Stromal cell of bone marrow (primary cell): ENCODE data around the gene FGF14.

Experiments used
- DNase-seq: peaks from one replicate; pipeline ENCODE4 v3.0.0-alpha.2; 2012; ENCODE audit warnings: low read depth

The FGF14 gene

DNA sequence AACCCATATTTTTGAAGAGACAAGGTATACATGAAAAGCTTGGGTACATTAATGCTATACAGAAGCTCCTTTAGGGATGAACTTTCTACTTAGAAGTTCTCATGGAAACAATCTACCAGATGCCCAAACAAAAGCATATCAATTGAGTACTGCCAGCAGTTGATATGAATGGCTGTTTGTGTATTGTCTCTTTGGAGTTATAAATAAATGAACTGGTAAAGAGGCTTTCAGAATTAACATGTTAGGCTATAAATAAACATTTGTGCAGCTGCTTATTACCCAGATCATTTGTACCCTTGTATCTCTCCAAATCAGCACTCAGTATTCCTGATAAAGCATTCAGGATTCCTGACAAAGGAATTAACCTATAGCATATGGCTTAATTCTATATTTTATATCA is 418.9 kb downstream of the FGF14 start:
- DNase-seq: no peak

DNA sequence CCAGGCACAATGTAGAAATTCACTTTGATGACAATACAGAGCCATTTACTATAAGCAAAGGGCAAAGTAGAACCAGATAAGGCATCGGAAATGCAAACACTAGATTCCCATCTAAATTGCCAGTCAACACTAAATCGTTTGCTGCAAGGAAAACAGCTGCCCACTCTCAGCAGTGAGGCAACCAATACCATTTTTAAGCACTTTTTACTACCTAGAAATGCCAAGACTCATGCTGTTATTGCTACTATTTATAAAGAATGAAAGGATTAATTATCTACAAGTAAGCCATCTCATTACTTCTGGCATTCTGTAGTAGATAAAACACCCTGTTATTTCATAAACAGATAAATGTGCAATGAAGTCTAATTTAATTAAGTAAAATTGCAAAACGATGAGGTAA is 422.0 kb downstream of the FGF14 start:
- no peak for DNase-seq

DNA sequence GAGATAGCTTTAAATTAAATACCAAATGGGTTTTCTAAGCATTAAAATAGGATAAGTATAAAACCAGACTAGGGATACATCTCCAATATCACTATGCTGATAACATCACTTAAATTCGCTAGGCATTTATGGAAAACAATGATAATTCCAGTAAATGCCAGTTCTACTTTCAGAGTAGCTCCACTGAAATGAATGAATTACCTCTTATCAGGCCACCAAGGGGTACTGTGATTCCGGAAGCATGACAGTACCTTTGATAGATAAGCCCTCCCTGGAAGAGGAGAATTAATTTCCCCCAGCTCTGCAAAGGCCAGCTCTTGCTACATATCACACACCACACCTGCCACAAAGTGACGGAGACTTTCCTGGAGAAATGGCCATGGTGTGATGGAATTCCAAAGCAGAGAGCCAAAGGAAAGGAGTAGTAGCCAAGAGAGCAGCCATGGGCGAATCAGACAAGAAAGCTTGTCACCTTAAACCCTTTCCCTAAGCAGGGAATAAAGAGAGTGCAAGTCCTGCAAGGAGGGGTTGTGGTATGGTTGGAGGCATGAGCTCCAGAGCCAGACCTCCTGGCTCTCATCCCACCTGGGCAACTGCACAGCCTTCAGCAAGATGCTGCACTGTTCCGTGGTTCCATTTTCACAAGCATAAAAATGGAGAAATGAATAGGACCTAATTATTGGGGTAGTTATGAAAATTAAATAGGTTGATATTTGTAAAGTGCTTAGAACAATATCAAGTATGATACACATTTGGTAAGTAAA is 423.1 kb downstream of the FGF14 start:
- DNase-seq: no peak

DNA sequence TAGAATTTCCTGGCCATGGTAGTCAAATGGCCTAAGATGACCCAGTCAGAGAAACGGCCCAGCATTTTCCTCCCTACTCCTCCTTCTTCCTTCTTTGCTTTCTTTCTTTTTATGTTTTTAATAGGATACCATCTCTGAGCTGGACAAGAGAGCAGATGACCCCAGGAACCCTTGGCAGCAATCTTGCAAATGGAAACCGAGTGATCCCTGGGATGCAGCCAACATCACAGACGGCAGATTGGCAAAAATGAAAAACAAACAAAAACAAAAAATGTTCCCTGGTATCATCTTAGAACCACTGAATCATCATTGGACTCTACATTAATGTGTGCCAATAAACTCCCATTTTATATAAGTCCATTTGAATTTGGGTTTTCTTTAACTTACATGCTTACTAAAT is 424.4 kb downstream of the FGF14 start:
- no peak for DNase-seq

DNA sequence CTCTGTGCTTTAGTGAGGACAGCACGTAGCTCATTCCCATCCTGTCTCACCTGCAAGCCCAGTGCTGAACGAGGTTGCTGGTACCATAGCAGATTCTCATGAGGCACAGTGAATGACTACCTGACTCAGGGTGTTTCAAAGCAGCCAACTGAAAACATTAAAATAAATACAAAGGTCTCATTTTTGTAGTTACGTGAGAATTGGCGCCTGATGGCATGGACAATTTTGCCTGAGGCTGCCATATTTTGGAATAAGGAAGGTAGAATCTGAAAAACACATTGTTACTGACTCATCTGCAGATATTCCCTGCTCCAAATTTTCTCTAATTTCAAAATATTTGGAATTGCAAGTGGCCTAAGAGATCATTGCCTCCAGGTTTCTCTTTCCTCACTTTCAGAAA is 429.7 kb downstream of the FGF14 start:
- no peak for DNase-seq

DNA sequence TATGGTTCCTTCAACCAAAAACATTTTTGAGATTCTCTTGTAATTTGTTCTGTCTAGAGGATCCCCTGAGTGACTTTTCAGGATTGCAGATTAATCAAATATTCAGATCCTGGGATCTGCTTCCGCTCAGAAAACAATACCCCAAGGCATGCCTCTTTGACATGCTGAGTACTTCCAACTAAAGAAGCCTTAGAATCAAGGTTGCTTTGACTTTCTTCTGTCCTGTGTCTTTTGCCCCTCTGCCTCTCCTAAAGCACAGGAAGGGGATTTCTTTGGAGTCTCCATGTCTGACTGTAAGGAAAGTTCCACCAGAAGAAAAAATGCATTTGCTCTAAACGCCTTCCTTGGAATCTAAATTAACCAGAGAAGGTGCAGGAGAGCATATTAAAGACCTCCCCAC is 431.5 kb downstream of the FGF14 start:
- no peak for DNase-seq

DNA sequence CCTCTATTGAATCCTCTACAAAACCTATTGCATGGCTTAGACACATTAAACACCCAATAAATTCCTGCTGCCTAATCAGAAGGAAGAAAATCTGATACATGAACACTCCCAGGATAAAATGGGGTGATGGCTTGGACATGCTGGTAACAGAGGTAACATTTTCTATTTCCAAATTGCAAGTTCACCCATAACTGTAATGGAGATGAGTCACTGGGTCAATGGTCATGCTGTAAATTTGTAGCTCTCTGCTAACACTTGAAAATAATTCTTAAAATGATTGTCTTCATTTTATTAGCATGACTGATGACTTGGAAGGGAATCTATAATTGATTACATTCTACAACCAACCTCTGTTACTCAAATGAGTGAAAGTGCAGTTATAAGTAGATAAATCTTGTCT is 434.1 kb downstream of the FGF14 start:
- DNase-seq: no peak

DNA sequence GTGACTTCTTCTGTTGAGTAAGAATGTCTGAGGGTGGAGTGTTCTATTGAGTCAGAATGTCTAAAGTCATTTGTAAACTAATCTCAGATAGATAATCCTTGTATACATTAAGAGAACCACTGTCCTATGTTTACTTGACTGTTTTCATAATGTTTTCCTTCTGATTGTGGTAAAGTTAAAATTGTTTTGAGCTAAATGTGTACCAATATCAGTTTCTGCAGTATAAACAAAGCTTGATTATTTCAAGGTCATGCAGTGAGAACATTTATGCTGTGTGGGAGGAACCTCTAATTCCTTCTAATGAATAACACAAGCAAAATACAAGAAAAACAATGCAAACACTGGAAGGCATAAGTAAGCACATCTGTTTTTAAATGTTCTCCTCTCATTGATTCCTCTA is 434.6 kb downstream of the FGF14 start:
- no peak for DNase-seq

DNA sequence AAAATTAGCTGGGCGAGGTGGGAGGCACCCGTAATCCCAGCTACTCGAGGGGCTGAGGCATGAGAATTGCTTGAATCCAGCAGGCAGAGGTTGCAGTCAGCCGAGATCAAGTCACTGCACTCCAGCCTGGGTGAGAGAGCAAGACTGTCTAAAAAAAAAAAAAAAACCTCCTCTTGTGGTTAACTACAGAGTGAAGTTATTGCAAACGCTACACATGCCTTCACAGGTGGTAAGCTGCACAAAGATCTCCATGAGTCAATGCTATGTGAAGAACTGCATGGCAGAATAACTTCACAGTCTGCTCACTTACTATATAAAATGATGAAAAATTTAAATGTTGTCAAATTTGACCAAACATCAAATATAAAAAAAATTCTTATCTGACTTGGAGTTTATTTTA is 436.8 kb downstream of the FGF14 start:
- no peak for DNase-seq

DNA sequence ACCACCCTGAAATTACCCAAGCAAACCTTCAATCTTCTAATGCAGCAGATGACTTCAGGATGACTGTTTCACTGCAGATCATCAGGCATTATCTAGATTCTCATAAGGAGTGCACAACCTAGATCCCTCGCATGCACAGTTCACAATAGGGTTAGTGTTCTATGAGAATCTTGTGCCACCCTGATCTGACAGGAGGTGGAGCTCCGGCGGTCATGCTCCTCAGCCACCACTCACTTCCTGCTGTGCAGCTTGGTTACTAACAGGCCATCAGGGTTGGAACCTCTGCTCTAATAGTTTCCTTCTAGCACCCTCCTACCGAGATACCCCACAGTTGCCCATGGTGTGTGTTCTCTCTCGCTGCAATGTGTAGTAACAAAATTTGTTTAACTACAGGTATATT is 442.8 kb downstream of the FGF14 start:
- DNase-seq: no peak

DNA sequence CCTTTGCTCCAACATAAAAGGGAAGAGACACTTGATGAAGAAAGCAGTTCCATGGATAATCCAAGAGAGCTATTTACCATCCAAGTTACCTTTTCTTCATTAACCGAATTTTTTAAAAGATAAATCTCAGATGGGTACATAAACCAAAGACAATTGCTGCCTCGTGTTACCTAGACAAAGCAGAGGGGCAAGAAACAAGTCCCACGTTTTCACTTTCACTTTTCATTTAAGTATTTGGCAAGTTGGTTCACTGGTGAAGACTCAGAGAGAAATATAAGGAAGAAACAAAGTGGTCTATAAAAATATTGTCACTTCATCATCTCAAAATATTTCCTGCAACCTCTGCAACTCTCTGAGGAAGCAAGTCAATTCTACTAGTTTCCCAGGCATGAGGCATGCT is 446.1 kb downstream of the FGF14 start:
- DNase-seq: no peak

DNA sequence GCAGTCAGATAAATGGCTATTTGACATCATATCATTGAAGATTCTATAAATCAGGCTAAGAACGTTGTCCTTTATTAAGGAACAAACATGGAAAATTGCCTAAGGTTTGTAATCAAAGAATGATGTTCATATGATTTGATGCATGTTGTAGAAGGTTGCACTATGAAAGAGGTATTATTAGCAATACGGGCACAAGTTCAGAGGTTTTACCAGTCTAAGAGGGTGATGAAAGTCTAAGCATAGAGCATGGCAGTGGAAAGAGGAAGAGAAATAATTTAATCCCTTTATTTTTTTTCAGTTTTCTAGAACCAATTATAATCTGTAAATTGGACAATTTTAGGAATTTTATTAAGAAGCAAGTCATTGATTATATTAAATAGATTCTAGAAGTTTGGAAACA is 450.7 kb downstream of the FGF14 start:
- no peak for DNase-seq

DNA sequence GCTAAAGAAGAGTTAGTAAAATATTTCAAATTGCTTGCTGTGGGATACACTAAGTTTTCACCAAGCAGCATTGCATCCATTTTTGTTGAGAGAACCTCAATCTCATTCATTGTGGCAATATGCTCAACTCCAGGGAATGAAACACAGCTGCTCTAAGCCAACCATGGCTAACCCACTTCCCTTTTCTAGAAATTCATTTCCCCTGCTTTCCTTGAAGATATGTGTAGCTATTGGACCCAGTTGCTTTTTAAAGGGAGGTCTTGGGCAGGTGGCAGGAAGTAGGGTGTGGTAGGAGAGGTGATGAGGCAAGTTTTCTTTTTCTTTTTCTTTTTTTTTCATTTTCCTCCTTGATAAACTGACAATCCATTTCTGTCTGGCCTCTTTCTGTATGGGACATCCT is 452.2 kb downstream of the FGF14 start:
- no peak for DNase-seq

DNA sequence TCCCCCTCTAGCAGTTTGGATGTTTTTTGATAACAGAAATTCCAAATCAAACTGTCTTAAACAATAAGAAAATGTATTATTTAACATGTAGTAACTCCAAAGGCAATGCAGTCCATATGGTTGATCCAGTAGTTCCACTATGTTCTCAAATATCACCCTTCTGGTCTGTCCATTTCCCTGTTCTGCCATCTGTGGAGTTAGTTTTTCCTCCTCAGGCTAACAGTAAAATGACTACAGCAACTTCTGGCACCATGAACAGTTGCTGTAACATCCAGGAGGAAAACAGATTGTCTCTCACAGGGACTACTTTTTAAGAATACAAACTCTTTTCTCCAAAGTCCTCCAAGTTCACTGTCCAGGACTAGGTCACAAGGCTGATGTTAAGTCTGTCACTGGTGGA is 455.4 kb downstream of the FGF14 start:
- no peak for DNase-seq

DNA sequence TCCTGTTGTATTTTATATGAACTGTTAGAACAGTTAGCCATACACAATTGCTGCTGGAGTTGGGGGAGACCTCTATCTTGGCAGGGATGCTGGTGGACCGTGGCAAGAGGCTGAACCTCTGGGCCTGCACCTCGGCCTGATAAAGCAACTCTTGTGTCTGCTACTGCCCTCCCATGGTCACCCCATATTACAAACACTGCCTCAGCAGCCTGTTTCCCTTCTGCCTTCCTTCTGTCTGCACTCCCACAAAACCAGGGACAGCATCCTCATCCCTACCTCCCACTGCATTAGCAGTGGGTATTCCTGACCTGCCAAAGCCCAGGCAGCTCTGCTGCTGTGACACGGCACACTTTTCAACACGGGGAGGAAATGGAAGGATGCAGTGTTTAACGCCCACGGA is 456.4 kb downstream of the FGF14 start:
- no peak for DNase-seq

DNA sequence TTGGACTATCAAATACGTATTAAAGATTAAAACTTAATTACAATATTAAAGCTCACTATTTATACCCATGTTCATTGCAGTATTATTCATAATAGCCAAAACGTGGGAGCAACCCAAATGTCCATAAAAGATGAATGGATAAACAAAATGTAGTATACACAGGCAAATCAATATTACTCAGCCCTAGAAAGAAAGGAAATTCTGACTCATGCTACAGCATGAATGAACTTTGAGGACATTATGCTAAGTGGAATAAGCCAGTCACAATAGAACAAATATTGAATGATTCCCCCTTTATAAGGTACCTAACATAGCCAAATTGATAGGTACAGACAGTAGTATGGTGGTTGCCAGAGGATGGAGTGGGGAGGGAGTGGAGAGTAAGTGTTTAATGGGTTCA is 457.3 kb downstream of the FGF14 start:
- DNase-seq: no peak

DNA sequence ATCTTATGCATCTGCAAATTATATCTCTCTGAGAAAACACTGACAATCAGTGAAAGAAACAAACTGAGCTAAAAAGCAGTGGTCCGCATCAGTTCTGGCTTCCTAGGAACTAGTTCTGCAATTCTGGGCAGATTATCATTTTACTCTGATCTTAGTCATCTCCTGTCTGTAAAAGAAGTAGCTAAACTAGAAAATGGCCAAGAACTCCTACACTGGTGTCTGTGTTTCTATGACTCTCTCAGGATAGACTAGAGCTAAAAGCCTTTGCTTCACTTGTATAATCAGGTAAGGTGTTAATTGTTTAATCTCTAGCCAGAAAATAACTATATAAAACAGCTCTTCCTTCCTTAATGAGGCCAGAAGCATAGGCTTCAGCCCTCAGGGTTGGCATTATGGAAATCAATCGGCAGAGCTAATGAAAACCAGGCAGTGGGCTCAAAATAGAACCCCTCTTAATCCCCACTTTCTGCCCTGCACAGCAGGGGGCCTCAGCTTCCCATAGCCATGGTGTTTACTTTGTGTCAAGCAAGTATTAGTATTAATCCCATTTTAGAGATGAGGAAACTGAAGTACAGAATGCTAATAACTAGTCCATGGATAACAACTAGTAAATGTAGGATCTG is 459.2 kb downstream of the FGF14 start:
- DNase-seq: no peak

DNA sequence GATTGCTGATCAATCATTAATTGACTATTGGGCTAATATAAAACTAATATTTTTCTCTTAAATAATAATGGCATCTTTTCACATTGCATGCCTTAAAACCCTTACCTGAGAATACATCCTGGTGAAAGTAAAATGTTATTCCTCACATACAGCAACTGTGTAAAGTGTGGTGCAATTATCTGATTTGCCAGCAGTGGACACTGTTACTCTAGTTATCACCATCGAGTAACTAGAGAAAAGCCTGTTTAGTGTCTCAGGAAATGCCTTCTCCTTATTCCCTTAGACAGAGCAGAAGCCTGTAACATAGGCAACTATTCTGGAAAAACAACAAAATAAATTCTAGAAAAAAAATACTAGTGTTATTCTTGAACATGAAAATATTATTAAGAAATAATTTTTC is 459.8 kb downstream of the FGF14 start:
- no peak for DNase-seq

DNA sequence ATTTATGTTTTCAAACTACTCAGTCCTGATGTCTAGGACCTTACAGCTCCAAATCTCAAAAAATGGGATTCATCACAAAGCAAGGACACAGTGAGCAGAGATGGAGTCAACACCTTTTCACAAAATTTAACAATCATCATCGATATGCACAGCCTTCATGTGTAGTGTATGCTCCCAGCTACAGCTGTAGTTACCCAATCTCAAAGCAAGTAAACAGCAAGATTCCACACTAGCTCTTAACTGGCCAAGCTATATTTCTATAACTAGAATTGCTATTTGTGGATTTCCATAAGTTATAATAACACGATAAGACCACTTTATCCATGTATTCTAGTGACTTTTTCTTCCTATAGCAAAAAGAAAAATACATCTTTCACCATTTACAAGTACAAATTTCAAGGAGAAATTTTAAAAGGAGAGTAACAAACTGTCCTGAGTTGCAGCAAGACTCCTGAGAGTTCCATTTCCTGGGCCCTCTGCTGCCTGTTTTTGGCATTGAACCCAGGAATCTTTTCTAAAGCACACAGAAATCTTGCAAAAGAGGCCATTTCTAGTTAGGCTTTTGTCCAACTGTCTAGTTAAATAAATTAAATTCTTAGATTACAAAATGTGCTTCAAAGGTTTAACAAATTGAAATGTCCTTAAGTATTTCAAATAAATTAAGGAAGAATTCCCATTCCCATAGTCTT is 460.6 kb downstream of the FGF14 start:
- DNase-seq: no peak

DNA sequence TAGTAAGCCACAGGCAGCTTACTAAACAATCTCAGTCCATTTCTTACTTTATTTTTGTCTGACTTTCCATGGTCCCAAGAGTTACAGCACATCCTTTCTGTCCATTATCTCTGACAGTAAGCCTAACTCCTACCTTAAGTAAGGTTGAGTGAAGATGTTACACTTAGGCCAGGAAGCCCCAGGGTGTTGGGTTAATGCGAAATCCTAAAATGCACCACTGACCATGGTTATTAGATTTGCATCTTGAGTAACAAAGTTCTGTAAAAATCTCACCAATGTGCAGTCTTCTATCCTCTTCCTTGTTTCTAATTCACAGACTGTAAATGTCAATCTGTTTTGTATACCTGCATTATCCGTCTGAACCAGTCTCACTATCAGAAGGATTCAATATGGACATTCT is 462.5 kb downstream of the FGF14 start:
- no peak for DNase-seq

DNA sequence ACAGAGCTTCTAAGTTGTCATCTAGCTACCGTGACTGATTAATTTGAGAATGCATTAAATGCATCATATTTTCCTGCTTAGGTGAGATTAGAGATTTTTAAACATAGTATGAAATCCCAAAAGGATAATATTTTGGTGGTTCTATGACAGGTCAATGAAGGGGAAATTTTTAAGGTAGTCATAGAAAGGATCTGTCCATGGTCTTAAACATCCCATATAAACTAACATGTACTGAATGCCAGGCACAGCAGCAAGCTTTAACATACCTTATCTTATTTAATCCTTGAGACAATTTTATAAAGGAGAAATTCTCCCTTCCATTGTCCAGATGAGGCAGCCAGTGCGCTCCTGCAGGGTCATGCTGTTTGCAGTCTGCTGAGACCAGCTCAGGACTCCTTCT is 466.0 kb downstream of the FGF14 start:
- no peak for DNase-seq

DNA sequence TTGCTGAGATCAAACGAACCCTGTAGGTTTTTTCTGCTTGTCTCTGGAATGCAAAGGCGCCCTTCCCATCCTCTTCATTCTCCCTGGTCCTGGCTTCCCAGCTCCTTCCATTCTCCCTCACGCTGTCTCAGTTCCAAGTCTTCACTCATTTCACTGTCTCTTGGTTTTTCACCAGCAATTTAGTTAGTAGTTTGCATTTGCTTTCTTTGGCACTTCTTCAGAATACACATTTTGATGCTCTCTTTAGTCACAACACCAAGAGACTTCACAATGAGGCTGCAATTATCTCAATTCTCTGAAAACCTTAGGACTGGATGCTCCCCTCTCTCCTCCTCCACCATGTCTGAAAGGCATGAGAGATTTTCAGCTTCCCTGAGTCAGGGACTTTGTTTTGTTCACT is 470.7 kb downstream of the FGF14 start:
- DNase-seq: no peak

DNA sequence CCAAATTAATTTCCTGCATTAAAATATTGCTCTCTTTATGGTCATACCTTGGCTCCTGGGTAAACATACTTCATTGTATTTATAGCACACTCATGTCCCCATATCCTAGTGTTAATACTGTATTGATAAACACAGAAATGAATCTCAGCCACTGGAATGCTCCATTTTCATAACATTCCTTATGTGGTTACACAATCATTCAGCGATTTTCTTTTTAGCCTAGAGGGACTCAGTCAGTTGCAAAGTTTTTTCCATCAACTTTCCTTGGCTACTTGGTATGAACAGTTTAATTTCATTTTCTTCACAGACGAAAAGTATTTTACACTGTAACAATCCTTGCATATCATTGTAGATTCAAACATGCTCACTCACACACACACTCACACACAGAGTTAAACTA is 471.5 kb downstream of the FGF14 start:
- DNase-seq: no peak

DNA sequence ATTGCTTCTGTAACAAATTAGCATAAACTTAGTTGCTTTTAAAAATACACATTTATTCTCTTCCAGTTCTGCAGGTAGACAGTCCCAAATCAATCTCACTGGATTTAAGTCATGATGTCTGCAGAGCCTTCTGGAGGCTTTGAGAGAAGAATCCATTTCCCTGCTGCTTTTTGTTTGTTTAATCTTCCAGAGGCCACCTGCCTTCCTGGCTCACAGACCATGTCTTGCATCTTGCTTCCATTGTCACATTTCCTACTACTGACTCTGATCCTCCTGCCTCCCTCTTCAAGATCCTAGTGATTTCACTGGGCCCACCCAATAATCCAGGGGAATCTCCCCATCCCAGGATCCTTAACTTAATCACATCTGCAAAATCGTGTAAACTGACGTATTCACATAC is 476.1 kb downstream of the FGF14 start:
- no peak for DNase-seq
